GM18870 (cell line): ENCODE measurements around the gene ADGRG1.

ENCODE experiments used
- ATAC-seq: cut with Tn5 transposase; IDR thresholded peaks from one replicate; pipeline ENCODE4 v1.9.1; 2021; ENCODE audit warnings: moderate library complexity; ENCODE audit not compliant: unreplicated experiment

The ADGRG1 gene

DNA sequence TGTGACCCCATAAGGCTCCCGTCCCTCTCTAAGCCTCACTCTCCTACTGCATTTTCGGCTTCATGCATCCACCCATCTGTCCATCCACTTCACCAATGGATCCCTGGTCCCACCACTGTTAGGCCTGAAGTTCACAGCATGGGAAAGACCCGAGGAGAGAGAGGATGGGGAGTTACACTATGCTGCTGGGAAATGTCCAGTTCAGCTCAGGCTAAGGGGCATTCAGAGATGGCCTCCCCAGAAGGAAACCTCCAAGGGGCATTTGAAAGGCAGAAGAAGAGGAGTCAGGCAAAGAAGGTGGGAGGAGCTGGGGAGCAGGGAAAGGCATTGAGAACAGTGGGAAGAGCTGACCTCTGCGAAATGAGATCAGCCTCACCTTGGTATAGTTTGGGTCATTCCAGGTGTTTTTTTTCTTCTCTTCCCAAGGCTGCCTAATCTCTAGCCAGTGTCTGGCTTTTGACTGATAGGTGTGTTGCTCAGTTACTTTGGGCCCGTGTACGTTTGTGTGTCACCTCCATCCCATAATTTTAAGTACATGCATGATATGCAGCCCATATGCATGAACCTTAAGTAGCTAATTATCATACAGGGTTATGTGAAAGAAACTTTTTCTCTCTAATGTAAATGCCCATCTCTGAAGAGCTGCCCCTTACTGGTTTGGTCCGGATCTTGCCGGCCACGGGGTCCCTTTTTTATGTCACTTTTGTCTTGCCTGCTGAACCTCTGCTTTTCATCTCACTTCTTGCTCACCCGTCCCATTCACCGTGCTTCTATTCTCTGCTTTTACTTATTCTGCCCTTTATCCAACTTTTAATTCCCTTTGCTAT lies 54.6 kb downstream of the ADGRG1 start:
- ATAC-seq = no peak

DNA sequence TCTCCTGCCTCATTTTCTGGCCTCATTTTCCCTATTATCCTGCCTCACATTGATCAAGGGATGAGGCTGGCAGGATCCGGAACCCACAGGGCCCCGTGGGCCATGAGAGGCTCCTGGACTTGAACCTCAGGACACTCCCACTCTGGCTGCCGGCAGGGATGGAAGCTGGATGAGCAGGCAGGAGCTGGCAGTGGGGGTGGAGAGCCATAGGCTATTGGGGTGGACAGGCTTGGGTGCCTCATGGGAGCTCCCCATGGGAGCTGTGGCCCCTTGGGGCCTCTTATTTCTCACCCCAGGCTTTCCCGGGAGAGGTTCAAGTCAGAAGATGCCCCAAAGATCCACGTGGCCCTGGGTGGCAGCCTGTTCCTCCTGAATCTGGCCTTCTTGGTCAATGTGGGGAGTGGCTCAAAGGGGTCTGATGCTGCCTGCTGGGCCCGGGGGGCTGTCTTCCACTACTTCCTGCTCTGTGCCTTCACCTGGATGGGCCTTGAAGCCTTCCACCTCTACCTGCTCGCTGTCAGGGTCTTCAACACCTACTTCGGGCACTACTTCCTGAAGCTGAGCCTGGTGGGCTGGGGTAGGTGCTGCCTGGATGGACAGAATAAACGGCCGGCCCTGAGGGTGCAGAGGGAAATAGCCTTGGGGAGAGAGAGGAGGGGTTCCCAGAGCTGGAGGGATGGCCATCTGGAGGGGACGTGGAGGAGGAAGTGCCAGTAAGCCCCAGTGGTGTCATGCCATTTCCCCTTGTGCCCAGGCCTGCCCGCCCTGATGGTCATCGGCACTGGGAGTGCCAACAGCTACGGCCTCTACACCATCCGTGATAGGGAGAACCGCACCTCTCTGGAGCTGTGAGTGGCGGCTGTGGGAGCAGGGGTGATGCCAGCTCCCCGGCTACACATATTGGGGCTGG lies 55.5 kb downstream of the ADGRG1 start:
- ATAC-seq = no peak

DNA sequence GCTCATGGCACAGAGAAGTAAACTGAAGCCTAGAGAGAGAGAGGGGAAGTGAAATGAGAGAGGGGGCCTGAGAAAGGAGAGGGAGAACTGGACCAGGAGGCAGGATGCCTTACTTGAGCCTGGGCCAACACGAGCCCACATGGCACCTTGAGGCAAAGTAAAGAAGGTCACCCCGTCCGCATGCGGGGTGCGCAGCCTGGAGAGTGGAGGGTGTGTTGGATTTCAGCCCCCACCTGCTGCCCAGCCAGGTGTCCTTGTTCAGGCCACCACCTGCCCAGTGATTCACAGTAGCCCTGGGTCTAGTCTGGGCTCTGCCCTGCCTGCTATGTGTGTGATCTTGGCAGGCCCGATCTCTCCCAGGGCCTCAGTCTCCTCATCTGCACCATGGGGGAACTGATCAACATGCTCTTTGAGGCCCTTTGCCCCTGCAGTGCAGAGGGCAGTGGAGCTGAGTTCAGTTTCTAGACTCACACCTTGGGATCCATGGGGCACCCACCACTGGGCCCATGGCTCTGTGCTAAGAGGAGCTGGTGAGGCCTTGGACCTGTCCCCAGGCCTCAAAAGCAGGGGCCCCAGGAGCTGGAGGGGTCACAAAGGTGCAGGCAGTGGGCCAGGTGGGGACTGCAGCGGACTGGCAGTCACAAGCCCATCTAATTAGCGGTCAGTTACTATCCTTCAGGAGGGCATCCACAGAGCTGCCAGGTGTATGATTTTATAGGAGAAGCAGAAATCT lies 56.4 kb downstream of the ADGRG1 start:
- no peak for ATAC-seq

DNA sequence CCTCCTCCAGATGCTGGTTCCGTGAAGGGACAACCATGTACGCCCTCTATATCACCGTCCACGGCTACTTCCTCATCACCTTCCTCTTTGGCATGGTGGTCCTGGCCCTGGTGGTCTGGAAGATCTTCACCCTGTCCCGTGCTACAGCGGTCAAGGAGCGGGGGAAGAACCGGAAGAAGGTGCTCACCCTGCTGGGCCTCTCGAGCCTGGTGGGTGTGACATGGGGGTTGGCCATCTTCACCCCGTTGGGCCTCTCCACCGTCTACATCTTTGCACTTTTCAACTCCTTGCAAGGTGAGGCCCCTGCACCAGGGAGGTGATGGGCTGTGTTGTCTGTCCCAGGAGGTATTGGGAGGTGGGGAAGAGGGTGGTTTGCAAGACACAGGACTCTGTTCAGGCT lies 57.2 kb downstream of the ADGRG1 start:
- no peak for ATAC-seq

DNA sequence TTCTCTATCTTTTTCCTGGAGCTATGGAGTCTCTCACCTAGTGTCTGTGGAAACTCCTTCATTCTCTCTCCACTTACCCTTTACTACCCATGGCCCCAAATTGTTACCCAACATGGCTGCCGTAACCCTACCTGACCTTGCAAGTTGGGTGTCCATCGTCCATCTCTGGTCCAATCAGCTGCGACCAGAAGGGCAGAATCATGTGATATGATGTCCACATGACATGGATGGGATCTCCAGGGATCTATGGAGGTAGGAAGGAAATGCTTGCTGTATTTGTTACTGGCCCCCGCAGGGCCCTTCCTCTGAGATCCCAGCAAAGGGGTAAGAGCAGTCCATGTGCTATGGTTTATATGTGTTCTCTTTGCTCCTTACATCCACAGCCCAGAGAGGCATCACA lies 58.1 kb downstream of the ADGRG1 start:
- no peak for ATAC-seq

DNA sequence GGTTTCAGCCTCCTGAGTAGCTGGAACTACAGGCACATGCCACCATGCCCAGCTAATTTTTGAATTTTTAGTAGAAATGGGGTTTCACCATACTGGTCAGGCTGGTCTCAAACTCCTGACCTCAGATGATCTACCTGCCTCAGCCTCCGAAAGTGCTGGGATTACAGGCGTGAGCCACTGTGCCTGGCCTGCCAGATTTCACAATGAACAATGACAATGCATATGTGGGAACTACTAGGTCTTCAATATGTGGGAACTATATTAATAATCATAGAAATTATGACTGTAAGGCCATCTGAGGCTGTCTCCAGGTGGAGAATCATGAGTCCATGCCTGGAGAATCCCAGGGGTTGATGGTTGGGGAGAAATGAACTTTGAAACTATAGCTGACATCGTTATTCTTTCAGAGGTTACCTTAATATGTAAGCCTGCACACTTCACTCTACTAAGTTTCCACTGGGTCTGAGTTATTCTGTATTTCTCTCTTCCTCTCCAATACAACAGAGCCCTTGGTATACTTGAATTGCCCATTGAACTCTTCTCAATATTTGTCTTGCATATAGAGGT lies 59.0 kb downstream of the ADGRG1 start:
- no peak for ATAC-seq

DNA sequence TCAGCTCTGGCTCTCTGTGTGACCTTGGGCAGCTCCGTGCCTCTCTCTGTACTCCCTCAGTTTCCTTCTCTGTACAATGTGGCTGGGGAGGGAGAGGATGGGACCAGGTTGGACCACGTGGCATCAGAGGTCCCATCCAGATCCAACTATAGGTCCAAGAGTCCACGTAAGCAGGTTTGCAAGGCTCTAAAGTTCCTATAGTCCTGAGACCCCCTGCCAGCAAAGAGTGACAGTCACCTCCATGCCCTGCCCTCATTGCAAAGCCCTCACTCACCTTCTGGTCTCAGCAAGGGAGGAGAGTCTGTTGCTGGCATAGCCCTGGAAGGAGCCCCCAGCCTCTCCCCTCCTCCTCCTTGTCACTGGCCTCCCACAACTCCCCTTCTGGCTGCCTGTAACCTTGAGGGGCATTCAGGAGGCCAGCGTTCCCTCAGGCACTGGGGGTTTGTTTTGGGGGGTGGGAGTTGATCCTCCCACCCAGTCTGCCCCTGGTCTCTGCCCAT lies 60.1 kb downstream of the ADGRG1 start:
- ATAC-seq = no peak

DNA sequence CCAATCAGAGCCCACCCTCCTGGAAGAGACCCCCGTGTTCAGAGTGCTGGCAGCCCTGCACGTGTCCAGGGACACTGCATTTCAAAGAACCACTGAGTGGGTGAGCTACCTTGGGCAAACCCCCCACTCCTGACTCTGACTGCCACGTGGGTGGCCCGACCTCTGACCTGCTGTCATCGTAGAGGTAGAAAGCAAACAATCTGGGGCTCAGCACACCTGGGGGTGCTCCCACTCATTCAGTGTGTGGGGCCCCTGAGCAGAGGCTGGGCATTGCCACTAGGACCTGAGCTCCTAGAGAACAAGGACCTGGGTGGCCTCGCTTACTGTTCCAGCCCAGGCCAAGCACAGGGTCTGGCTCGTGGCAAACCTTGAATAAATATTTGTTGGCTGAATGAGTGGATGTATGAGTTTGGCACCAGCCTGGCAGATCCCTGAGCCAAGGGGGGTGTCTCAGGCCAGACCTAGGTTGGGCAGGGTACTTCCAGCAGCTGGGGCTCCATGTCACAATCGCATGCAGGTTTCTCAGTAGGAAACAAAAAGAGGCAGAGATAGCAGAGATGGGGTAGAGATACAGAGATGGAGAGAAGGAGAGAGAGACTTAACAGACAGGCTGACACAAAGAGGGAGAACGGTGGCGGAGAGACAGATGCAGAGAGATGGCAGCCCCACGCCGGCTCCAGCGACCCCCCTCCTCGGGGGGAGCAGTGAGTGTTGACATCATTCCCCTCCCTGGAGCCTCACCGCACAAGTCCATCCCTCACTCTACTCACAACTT lies 60.7 kb downstream of the ADGRG1 start:
- ATAC-seq = no peak

DNA sequence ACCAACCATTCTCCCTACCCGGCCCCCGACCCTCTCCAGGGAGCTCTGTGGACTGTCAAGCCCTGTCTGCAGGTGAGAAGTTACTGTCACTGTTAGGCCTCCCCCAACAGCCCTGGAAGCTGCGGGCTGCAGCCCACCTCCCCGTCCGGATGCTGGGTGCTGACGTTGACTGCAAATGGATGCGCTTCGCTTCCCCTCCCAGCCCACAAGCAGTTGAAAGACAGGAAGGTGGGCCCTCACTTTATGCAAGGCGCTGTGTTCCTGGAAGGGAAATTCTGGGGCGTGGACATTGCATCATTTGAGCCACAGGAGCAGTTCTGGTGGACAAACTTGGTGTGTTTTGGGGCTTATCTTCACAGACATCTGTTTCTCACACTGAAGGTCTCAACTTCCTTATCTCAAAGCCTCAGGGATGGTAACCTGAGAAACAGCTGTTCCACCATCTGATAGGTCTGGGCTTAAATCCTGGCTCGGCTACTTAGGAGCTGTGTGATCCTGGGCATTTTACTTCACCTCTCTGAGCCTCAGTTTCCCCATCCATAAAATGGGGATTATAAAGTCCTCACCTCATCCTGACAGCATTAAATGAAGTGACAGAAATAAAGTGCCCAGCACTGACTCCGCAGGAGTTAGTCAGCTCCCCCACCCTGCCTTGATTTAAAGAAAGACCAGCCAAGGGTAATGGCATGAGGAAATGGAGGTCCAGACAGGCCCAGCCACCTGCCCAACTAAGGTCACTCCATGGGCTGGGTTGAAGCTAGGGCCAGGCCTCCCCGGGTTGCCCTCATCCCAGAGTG lies 61.5 kb downstream of the ADGRG1 start:
- ATAC-seq = peak; percentile 68

DNA sequence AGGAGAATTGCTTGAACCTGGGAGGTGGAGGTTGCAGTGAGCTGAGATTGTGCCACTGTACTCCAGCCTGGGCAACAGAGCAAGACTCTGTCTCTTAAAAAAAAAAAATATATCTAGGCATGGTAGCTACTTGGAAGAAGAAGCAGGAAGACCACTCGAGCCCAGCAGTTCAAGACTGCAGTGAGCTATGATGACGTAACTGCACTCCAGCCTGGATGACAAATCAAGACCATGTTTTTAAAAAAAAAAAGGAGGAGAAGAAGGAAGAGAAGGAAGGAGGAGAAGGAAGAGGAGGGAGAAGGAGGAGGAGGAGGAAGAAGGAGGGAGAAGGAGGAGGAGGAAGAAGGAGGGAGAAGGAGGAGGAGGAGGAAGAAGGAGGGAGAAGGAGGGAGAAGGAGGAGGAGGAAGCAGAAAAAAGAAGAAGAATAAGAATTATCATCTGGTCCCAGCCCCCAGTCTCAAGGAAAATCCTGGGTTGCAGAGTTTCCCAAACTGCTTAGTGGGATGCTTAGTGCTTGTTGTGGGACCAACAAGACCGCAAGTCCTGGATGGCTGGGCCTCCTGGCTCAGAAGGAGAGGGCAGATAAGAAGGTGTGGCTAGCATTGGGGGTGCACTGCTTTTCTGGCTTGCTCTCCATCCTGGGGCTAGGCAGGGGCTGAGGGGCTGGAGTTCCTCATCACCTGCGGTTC lies 62.5 kb downstream of the ADGRG1 start:
- ATAC-seq = no peak

DNA sequence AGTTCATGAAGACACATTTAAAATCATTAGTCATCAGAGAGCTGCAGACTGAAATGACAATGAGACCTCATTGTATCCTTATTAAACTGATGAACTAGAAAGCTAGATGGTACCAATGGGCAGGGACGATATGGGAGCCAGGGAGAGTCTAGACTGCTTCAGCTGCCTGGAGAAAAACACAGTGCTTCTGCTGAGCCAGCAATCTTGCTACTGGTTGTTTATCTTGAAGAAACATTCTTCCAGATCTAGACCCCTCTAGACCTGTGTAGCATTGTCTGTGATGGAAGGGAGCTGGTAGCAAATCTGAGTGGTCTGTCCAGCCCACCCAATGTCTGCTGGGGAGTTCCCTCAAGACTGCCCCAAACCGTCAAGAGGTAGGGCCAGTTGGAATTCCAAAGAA lies 64.2 kb downstream of the ADGRG1 start:
- ATAC-seq = no peak

DNA sequence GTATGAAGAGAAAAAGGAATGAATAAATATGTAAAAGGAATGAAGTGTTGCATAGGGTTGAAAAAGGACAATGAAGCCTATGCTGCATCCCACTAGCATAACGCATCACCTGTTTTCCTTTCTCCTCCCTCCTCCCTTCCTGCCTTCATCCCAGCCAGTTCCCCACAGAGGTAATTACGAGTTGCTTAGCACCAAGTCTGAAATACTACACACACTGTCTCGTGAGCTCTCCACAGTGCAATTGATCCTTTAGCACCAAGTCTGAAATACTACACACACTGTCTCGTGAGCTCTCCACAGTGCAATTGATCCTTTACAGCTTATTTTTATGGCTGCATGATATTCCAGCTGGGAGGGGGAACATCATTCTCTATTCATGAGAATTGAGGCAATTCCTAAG lies 65.1 kb downstream of the ADGRG1 start:
- ATAC-seq = no peak

DNA sequence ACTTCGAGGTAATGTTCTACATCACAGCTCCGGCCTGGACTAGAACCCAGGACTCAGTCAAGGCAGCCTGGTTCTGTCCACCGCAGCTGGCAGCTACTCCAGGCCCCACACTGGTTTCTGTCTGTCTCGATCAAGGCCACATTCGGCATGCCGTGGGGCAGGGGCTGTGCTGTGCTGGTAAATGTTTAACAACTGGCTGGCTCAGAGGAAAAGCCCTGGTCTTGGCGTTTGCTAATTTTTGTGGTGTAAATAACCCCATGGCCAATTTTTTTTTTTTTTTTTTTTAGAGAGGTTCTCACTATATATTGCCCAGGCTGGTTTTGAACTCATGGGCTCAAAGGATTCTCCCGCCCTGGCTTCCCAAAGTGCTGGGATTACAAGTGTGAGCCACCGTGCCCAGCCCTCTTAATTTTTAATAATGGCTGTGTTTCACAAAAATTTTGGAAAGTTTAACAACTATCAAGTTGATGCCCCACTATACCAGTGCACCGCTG lies 65.8 kb downstream of the ADGRG1 start:
- ATAC-seq = no peak

DNA sequence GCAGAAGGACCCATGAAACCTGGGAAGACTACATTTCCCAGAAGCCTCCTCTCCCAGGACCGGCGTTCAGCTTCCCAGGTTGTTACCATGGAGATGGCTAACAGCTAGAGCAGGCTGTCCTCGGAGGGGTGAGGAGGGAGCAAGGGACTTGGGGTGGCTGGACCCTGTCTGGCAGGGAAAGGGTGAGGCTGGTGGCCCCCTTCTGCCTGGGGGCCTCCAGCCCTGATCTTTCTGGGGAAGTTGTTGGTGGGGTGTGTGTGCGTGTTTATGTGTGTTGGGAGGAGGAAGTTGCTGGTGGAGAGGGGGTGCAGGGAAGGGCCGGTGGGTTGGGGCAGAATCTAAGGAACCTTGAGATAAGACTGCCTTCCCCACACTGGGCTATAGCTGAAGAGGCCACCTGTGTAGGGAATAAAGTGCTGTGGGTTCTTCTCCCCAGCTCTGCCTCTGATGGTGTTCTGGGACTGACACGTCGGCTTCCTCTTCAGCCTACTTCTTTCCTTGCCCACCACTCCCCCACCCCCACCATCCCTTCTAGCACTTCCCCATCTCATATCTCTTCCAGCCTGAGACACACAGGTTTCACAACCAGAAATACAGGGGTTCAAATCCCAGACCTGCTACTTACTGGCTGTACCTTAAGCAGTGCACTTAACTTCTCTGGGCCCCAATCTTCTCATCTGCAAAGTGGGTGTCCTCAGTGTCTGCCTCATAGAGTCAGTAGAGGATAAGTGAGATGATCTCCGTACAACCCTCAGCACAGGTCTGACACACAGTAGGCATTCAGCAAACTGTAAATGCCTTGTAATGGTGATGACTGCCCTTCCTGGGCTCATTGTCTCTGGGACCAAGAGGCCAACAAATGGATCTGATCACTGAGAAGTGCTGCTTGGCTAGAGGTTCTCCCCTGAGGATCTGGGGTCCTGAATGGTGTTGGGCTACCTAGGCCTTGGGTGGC lies 66.6 kb downstream of the ADGRG1 start, which contains the start of gene DRC7:
Gene DRC7 (plus strand): TSS at position 82 of the 955 bp plus-strand sequence. CDS start 3,144 bp downstream, outside the sequence.
- ATAC-seq = no peak

DNA sequence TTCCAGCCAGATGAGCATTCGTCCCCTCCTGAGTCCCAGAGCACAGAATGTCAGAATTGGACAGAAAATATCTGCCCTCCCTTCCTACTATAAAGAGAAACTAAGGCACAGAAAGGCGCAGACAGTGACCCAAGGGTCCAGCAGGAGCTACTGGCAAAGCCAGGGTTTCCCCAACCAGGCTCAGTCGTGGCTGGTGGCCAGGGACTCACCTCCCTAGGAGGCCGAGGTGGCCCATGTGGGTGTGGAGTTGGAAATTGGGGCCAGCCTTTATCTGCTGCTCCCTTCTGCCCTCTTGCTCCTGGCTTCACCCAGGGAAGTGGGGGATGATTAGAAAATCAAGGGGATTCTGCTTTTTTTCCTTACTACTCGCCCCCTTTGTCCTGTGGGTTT lies 67.2 kb downstream of the ADGRG1 start:
- ATAC-seq = no peak

DNA sequence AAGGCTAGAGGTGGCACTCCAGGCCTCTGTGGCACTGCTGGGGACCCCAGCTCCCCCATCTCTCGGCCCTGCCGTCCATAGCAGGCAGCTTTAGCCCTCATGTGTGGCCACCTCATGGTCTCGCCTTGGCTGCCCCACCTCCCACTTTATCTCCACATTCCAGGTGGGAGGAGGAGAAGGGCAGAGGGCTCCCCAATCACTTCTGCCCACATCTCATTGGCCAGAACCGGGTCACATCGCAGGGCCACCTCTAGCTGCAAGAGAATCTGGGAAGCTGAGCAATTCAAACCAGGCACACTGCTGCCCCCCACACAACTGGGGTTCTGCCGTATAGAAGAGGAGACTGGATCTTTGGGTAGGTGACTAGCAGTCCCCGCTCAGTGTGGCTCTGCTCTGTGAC lies 67.8 kb downstream of the ADGRG1 start:
- ATAC-seq = no peak

DNA sequence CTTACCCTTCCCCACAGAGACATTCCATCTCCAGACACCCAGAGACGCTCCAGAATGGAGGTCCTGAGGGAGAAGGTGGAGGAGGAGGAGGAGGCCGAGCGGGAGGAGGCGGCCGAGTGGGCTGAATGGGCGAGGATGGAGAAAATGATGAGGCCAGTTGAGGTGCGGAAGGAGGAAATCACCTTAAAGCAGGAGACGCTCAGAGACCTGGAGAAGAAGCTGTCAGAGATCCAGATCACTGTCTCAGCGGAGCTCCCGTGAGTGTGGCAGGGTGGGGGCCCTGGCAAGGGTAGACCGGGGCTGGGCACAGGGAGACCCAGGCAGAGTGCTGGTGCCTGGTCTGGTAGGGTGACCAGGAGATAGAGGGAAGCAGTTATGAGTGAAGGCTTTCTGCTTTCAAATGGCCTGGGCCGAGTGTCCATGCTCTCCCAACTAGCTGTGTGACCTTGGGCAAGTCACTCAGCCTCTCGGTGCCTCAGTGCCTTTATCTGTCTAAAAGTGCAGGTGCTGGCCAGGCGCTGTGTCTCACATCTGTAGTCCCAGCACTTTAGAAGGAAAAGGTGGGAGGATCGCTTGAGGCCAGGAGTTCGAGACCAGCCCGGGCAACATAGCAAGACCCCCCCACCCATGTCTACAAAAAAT lies 69.6 kb downstream of the ADGRG1 start:
- ATAC-seq = no peak
